K562 treated with DMSO at 1 percent for 24 hours (cell line): ENCODE measurements around the gene ZNF672. TPM values are rescaled to one million over a fixed set of nuclear protein-coding genes. Genes with fewer than 3 reads are reported as not detected.

Source experiments
- total RNA-seq: library from RNA; unstranded; fragments of 300-600 nt; gene quantifications from 2 replicates; pipeline ENCODE4 v1.2.3, GENCODE V29; 2022; ENCODE audit warnings: low read depth; ENCODE audit not compliant: insufficient read depth

ZNF672 gene
- 91.2 and 100 TPM in 2 replicates for total RNA-seq

GRCh38 chr1:248837781-248838356 lies at the start of gene ZNF672:
ZNF672 (plus strand) TSS chr1:248838224; CDS start chr1:248847275, 9,051 bp downstream.

GRCh38 chr1:248825909-248826760 lies 11.9 kb upstream of the ZNF672 start, which contains the start of gene SH3BP5L:
SH3BP5L (minus strand) TSS chr1:248825915; CDS start chr1:248824935, 980 bp downstream.

GRCh38 chr1:248858891-248859889 lies 21.2 kb downstream of the ZNF672 start, which contains the start of gene ZNF692:
ZNF692 (minus strand) TSS chr1:248859085; CDS start chr1:248858309, 776 bp downstream.

Other genes starting within 250 kb of the ZNF672 start
- gene OR2T10, start 240.5 kb upstream of the ZNF672 start, total RNA-seq = not detected in 2 replicates
- gene OR2T11, start 203.1 kb upstream of the ZNF672 start, total RNA-seq = not detected in 2 replicates
- not detected in 2 replicates for gene OR2T35, start 192.9 kb upstream of the ZNF672 start, total RNA-seq
- gene OR2T27, start 182.7 kb upstream of the ZNF672 start, total RNA-seq = not detected in 2 replicates
- gene OR14I1, start 135.5 kb upstream of the ZNF672 start, total RNA-seq = not detected in 2 replicates
- 1.0 and 2.2 TPM in 2 replicates for gene LYPD8, start 82.5 kb upstream of the ZNF672 start, total RNA-seq
- gene SH3BP5L, start 12.3 kb upstream of the ZNF672 start, total RNA-seq = 33.0 and 33.2 TPM in 2 replicates
- gene ZNF692, start 20.9 kb downstream of the ZNF672 start, total RNA-seq = 32.3 and 46.9 TPM in 2 replicates
- 8.9 and 11.2 TPM in 2 replicates for gene PGBD2, start 68.0 kb downstream of the ZNF672 start, total RNA-seq